Testis (tissue), 3 donors: ENCODE results near the gene FUT6. TPM values are rescaled to one million over a fixed set of nuclear protein-coding genes. Genes with fewer than 3 reads are reported as not detected.

ENCODE experiments used
- DNase-seq: peaks from one replicate; pipeline ENCODE4 v3.0.0-alpha.2; 2019
- H3K27ac ChIP-seq, 2 donors: fragments of 200-600 bp; sonication (generic); one replicate each; pipeline ENCODE4 v1.5.1; 2019
- H3K27me3 ChIP-seq: fragments of 200-600 bp; sonication (generic); one replicate; pipeline ENCODE4 v1.5.1; 2019
- H3K36me3 ChIP-seq: fragments of 200-600 bp; sonication (generic); one replicate; pipeline ENCODE4 v1.5.1; 2017; ENCODE audit warnings: low read depth; ENCODE audit errors: missing control alignments
- H3K4me1 ChIP-seq: fragments of 200-600 bp; sonication (generic); one replicate; pipeline ENCODE4 v1.5.1; 2019
- H3K4me3 ChIP-seq, 2 donors: fragments of 200-600 bp; sonication (generic); one replicate each; pipeline ENCODE4 v1.5.1; 2017 to 2019
- H3K9me3 ChIP-seq: fragments of 200-600 bp; sonication (generic); one replicate; pipeline ENCODE4 v1.5.1; 2017
- CTCF ChIP-seq, 3 experiments: fragments of 450-650 bp in 2 of 3; fragments of 200-600 bp in 1 of 3; sonication (generic) in 1 of 3; IDR thresholded peaks; one replicate each; pipeline ENCODE4 v1.5.1; 2016 to 2019; ENCODE audit warnings: antibody characterized with exemption in 3 of 3, mild to moderate bottlenecking in 2 of 3, moderate library complexity in 1 of 3
- POLR2A ChIP-seq: fragments of 450-650 bp; IDR thresholded peaks from one replicate; pipeline ENCODE4 v1.6.1; 2017; ENCODE audit warnings: antibody characterized with exemption, mild to moderate bottlenecking, moderate library complexity
- WGBS, 2 donors: methylation state at CpG; one replicate each; pipeline ENCODE4 v1.1.5; 2018; 5-methylcytosine and 5-hydroxymethylcytosine counted together
- intact Hi-C: fragments of 100-400 bp; cut with DNase I; formaldehyde crosslinking; loops from one replicate; pipeline ENCODE4 v1.15.1; 2023; ENCODE audit warnings: low total_unique reads
- polyA plus RNA-seq: library from polyadenylated mRNA; stranded (reverse); fragments of 350-450 nt; fragmentation: Illumina TruSeq; extraction: RNeasy Lipid Tissue Mini Kit (QIAGEN cat#74804); gene quantifications from one replicate; pipeline ENCODE4 v1.2.3, GENCODE V29; 2014; ENCODE audit warnings: low read depth, low replicate concordance; ENCODE audit not compliant: insufficient read depth
- total RNA-seq, 2 donors: library from RNA; depleted of rRNA; stranded (reverse); fragments of >200 nt; gene quantifications; one replicate each; pipeline ENCODE4 v1.2.3, GENCODE V29; 2016

The FUT6 gene
- total and polyA plus RNA-seq, 3 donors from 2014 or later: 0.19 to 0.84 (median 0.39) TPM

GRCh38 chr19:5793188-5793587 lies 46.3 kb downstream of the FUT6 start:
- H3K27ac ChIP-seq: no peak overlapping the region
- H3K36me3 ChIP-seq: no peaks in the 10 kb centered on the region
- H3K27me3 ChIP-seq: no peaks in the 10 kb centered on the region
- whole genome bisulfite sequencing, 2 donors: 82 to 91% methylated on average over 3 of the region's 3 CpGs
- peaks cover 6% of the 10 kb centered on the region for H3K4me1 ChIP-seq
- H3K4me3 ChIP-seq: no peak overlapping the region
- intact Hi-C loops: no loop called here
- TF ChIP-seq CTCF (IDR thresholded peaks at IDR 0.05) (no peak), POLR2A (no peak)
- H3K9me3 ChIP-seq: no peaks in the 10 kb centered on the region
- DNase-seq: no peak

DNA sequence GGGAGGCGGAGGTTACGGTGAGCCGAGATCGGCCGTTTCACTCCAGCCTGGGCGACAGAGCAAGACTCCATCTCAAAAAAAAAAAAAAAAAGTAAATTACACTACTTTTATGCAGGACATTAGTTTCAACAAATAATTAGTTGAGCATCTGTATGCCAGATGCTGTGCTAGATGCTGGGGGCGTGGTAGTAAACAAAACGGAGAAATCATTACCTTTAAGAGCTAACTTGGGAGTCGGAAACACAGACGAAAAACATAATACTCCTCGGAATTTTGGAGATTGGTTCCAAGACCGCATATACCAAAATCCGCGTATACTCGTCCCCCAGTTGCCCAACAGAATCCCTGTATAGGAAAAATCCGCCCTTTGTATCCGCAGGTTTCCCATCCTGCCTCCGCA lies 47.3 kb downstream of the FUT6 start:
- Histone ChIP-seq H3K4me1 (peaks cover 6% of the 10 kb centered on the region), H3K27ac (no peak overlapping the region), H3K27me3 (no peaks in the 10 kb centered on the region), H3K4me3 (no peak overlapping the region), H3K9me3 (no peaks in the 10 kb centered on the region), H3K36me3 (no peaks in the 10 kb centered on the region)
- TF ChIP-seq CTCF (IDR thresholded peaks at IDR 0.05) (no peak), POLR2A (no peak)
- intact Hi-C loops: no loop called here
- 66 to 84% methylated on average over 18 of the region's 18 CpGs for WGBS, 2 donors
- no peak for DNase-seq

- Histone ChIP-seq H3K36me3 (no peaks in the 10 kb centered on the region), H3K27ac (peak within 1 kb of the TSS; percentile 95 to 99), H3K4me3 (peak within 1 kb of the TSS; percentile 92 to 98), H3K9me3 (no peaks in the 10 kb centered on the region), H3K4me1 (peaks cover 6% of the 10 kb centered on the region), H3K27me3 (no peaks in the 10 kb centered on the region)
- TF ChIP-seq CTCF (IDR thresholded peaks at IDR 0.05) (no peak), POLR2A (no peak)
- WGBS, 2 donors: 10 to 21% methylated on average over 23 to 71 of the region's 72 CpGs
- peak; percentile 99 for DNase-seq
- intact Hi-C loops: no loop called here
These were observed 48.7 kb downstream of the FUT6 start, which contains the start of gene DUS3L for GRCh38 chr19:5790559-5791520. DUS3L (minus strand) TSS chr19:5791163; CDS start chr19:5791141, 22 bp downstream.

- WGBS, 2 donors: 48 to 65% methylated on average over 25 to 26 of the region's 26 CpGs
- no peaks in the 10 kb centered on the region for H3K27me3 ChIP-seq
- H3K27ac ChIP-seq: peak overlapping the region; percentile 95 to 99
- intact Hi-C loops: loop anchor here (10.0 kb wide), 1 partner anchor 115 kb away; the partner anchor contains the start of genes NDUFA11 and VMAC
- H3K9me3 ChIP-seq: no peaks in the 10 kb centered on the region
- H3K4me1 ChIP-seq: peaks cover 6% of the 10 kb centered on the region
- H3K36me3 ChIP-seq: no peaks in the 10 kb centered on the region
- no peak for DNase-seq
- TF ChIP-seq CTCF (IDR thresholded peaks at IDR 0.05) (no peak), POLR2A (no peak)
- H3K4me3 ChIP-seq: peak overlapping the region; percentile 92 to 98
These were observed 49.5 kb downstream of the FUT6 start for GRCh38 chr19:5789886-5790558.
